Endothelial cell of umbilical vein (primary cell): ENCODE data around the gene VSIR. TPM values are rescaled to one million over a fixed set of nuclear protein-coding genes. Genes with fewer than 3 reads are reported as not detected.

Source experiments
- BruUV-seq: library from RNA; stranded (reverse); fragments of 400-500 nt; replicated peaks from 2 replicates; lab custom pipeline; 2021; lab: Mats Ljungman, UMichigan
- CTCF ChIA-PET: fragments of 300-600, 350-600 bp; sonication (Branson Sonifier 250); formaldehyde crosslinking; loops from one replicate; lab custom pipeline; 2021; ENCODE audit warnings: antibody characterized with exemption, inconsistent platforms; lab: Charles Lee
- POLR2A ChIA-PET: fragments of 300-600, 350-600 bp; sonication (Branson Sonifier 250); formaldehyde crosslinking; loops from one replicate; lab custom pipeline; 2021; ENCODE audit warnings: antibody characterized with exemption, inconsistent platforms; lab: Charles Lee
- DNase-seq: peaks from one replicate; pipeline ENCODE4 v3.0.0-alpha.2; 2011; ENCODE audit warnings: low read depth, low spot score
- FAIRE-seq: peaks from 2 replicates; lab custom pipeline; 2011; peaks lifted over from hg19 to GRCh38; lab: Jason Lieb, UNC
- H2AFZ ChIP-seq: 2 replicates; pipeline ENCODE4 v1.6.0; 2012; ENCODE audit warnings: low read depth, low read length, control low read depth, inconsistent platforms
- H3K27ac ChIP-seq: 2 replicates; pipeline ENCODE4 v1.5.1; 2011; ENCODE audit warnings: low read depth, mild to moderate bottlenecking, control low read depth, low read length, moderate library complexity; ENCODE audit not compliant: insufficient read depth
- H3K27me3 ChIP-seq, 2 experiments: 2 replicates each; pipeline versions ENCODE4 v1.6.0 to v1.6.1; 2011; ENCODE audit warnings: low read length in 2 of 2, mixed read lengths in 1 of 2; ENCODE audit not compliant: control insufficient read depth in 2 of 2, insufficient read depth in 2 of 2
- H3K36me3 ChIP-seq, 2 experiments: 2 replicates in 1 of 2; 3 replicates in 1 of 2; pipeline ENCODE4 v1.5.1; 2011; ENCODE audit warnings: low read length in 2 of 2, mild to moderate bottlenecking in 1 of 2, moderate library complexity in 1 of 2; ENCODE audit not compliant: control insufficient read depth in 2 of 2, insufficient read depth in 2 of 2; ENCODE audit errors: extremely low read depth in 1 of 2
- H3K4me1 ChIP-seq: 3 replicates; pipeline ENCODE4 v1.5.1; 2011; ENCODE audit warnings: mild to moderate bottlenecking, low read length; ENCODE audit not compliant: control insufficient read depth, insufficient read depth; ENCODE audit errors: extremely low read depth
- H3K4me2 ChIP-seq: 2 replicates; pipeline ENCODE4 v1.6.1; 2011; ENCODE audit warnings: low read length, control low read depth, mixed read lengths; ENCODE audit not compliant: insufficient read depth
- H3K4me3 ChIP-seq, 3 experiments: fragments of 200-600 bp in 1 of 3; sonication (generic), shearing (Covaris generic) in 1 of 3; replicated peaks in 1 of 3; 2 replicates each; pipeline ENCODE4 v1.5.1; 2011 to 2016; ENCODE audit warnings: control low read depth in 3 of 3, low read length in 3 of 3, mild to moderate bottlenecking in 2 of 3, inconsistent platforms in 1 of 3, low read depth in 1 of 3, moderate library complexity in 1 of 3; ENCODE audit not compliant: insufficient read depth in 1 of 3
- H3K79me2 ChIP-seq: 2 replicates; pipeline ENCODE4 v1.6.0; 2012; ENCODE audit warnings: low read length, inconsistent platforms; ENCODE audit not compliant: control insufficient read depth, insufficient read depth
- H3K9ac ChIP-seq: replicated peaks from 2 replicates; pipeline ENCODE3; 2011; ENCODE audit warnings: low read length, control low read depth; ENCODE audit not compliant: insufficient read depth; ENCODE audit errors: extremely low read depth
- H3K9me1 ChIP-seq: replicated peaks from 3 replicates; pipeline ENCODE4 v1.6.0; 2011; ENCODE audit warnings: mild to moderate bottlenecking, low read length; ENCODE audit not compliant: control insufficient read depth, insufficient read depth; ENCODE audit errors: extremely low read depth
- H3K9me3 ChIP-seq: replicated peaks from 2 replicates; pipeline ENCODE4 v1.5.1; 2012; ENCODE audit warnings: low read length, inconsistent platforms; ENCODE audit not compliant: control insufficient read depth, insufficient read depth
- H4K20me1 ChIP-seq: replicated peaks from 2 replicates; pipeline ENCODE3; 2011; ENCODE audit warnings: mild to moderate bottlenecking, low read length; ENCODE audit not compliant: control insufficient read depth, insufficient read depth; ENCODE audit errors: extremely low read depth
- CTCF ChIP-seq, 2 donors: IDR thresholded peaks; 1 replicate in 1 of 2; 2 replicates in 1 of 2; pipeline ENCODE4 v1.5.1; 2011; ENCODE audit warnings: low read length in 2 of 2, mild to moderate bottlenecking in 2 of 2, moderate library complexity in 2 of 2, control low read depth in 1 of 2, inconsistent platforms in 1 of 2, low read depth in 1 of 2; ENCODE audit not compliant: insufficient read depth in 1 of 2; ENCODE audit errors: extremely low read depth in 1 of 2
- EZH2 ChIP-seq: IDR thresholded peaks from 2 replicates; pipeline ENCODE4 v1.6.1; 2012; ENCODE audit warnings: borderline replicate concordance, low read depth, mild to moderate bottlenecking, moderate library complexity, low read length, inconsistent platforms; ENCODE audit not compliant: severe bottlenecking
- FOS ChIP-seq: IDR thresholded peaks from 2 replicates; pipeline ENCODE4 v1.6.1; 2011; ENCODE audit warnings: mild to moderate bottlenecking, low read length, moderate library complexity, borderline replicate concordance; ENCODE audit not compliant: insufficient read depth
- GATA2 ChIP-seq: IDR thresholded peaks from 2 replicates; pipeline ENCODE4 v1.7.0; 2011; ENCODE audit warnings: low read depth, mild to moderate bottlenecking, moderate library complexity, mixed read lengths, low read length; ENCODE audit not compliant: insufficient read length, insufficient read depth
- JUN ChIP-seq: IDR thresholded peaks from 2 replicates; pipeline ENCODE4 v1.6.1; 2011; ENCODE audit warnings: borderline replicate concordance, low read depth; ENCODE audit not compliant: insufficient read length, insufficient read depth
- MAX ChIP-seq: IDR thresholded peaks from 2 replicates; pipeline ENCODE4 v1.6.1; 2011; ENCODE audit not compliant: insufficient read depth, insufficient read length
- MYC ChIP-seq: IDR thresholded peaks from one replicate; pipeline ENCODE4 v1.6.1; 2011; ENCODE audit warnings: mild to moderate bottlenecking, low read depth, low read length
- POLR2A ChIP-seq: IDR thresholded peaks from 2 replicates; pipeline ENCODE4 v1.6.1; 2012; ENCODE audit warnings: low read depth, mild to moderate bottlenecking, control low read depth, low read length
- POLR2AphosphoS5 ChIP-seq: IDR thresholded peaks from 2 replicates; pipeline ENCODE4 v1.6.1; 2012; ENCODE audit warnings: low read depth, mild to moderate bottlenecking, control low read depth, low read length, moderate library complexity; ENCODE audit not compliant: insufficient read depth
- dilution Hi-C: fragments of 300-500 bp; cut with MboI; formaldehyde crosslinking; loops from one replicate; pipeline ENCODE4 v1.15.0; 2019; ENCODE audit warnings: low sequenced_read_pairs; ENCODE audit not compliant: extremely low pct_ligation_motif_present
- intact Hi-C: fragments of 100-400 bp; cut with micrococcal nuclease; formaldehyde crosslinking; loops from one replicate; pipeline ENCODE4 v1.10.0; 2022
- polyA plus RNA-seq, 4 experiments: library from polyadenylated mRNA; depleted of rRNA in 3 of 4; stranded (reverse) in 3 of 4; unstranded in 1 of 4; fragments of >200 nt; gene quantifications; 2 replicates each; pipeline versions ENCODE4 v1.2.1 to v1.2.3, GENCODE V29; 2011 to 2012; ENCODE audit warnings: missing spikeins in 1 of 4
- total RNA-seq: library from RNA; stranded (reverse); gene quantifications from 2 replicates; pipeline ENCODE4 v1.2.3, GENCODE V29; 2021

VSIR gene
- total and polyA plus RNA-seq, 2 donors (not counting 3 experiments of a cell fraction or from before 2014, with no cell fraction given) = 4.9 to 6.3 TPM

GRCh38 chr10:71739358-71739900 is 33.9 kb downstream of the VSIR start:
- ChIA-PET POLR2A (no interaction called here), CTCF (interaction anchor here (1.0 kb wide), 1 partner anchor 9 kb away, joined by 3 read pairs; no protein-coding TSS in a partner anchor)
- Histone ChIP-seq H3K9me3 (no peaks in the 10 kb centered on the region), H3K36me3 (no peaks in the 10 kb centered on the region), H4K20me1 (no peaks in the 10 kb centered on the region), H3K27me3 (no peaks in the 10 kb centered on the region), H3K9me1 (no peaks in the 10 kb centered on the region), H2AFZ (no peak overlapping the region), H3K4me1 (no peaks in the 10 kb centered on the region), H3K9ac (no peak overlapping the region), H3K4me3 (no peak overlapping the region), H3K27ac (no peak overlapping the region), H3K4me2 (no peak overlapping the region), H3K79me2 (no peaks in the 10 kb centered on the region)
- no peak for TF ChIP-seq MYC
- no peak for TF ChIP-seq POLR2A
- no peak for TF ChIP-seq POLR2AphosphoS5
- TF ChIP-seq CTCF (IDR thresholded peaks at IDR 0.05; ENCODE audit: extremely low read depth in 1 of 2, insufficient read depth in 1 of 2, low read depth in 1 of 2, low read length in 2 of 2) = no peak
- TF ChIP-seq MAX = no peak
- TF ChIP-seq EZH2 = no peak
- TF ChIP-seq GATA2 = no peak
- TF ChIP-seq JUN = no peak
- TF ChIP-seq FOS = no peak
- dilution Hi-C loops = no loop called here
- intact Hi-C loops = no loop called here
- DNase-seq (no peak), FAIRE-seq (no peak)
- BruUV-seq = no TSS peak
